HG02943 (cell line): ENCODE measurements around the gene PDLIM7.

Experiments used
- ATAC-seq: cut with Tn5 transposase; IDR thresholded peaks from one replicate; pipeline ENCODE4 v1.9.1; 2021; ENCODE audit warnings: mild to moderate bottlenecking, low read depth, moderate library complexity; ENCODE audit not compliant: unreplicated experiment

PDLIM7 gene

GRCh38 chr5:177434437-177434836, 63.0 kb downstream of the PDLIM7 start:
- ATAC-seq = no peak

- ATAC-seq = no peak
Measured at GRCh38 chr5:177433658-177434217, 63.7 kb downstream of the PDLIM7 start.
